H9 (cell line): Measurements from ENCODE around the gene SPTY2D1. TPM values are rescaled to one million over a fixed set of nuclear protein-coding genes. Genes with fewer than 3 reads are reported as not detected.

Experiments used
- DNase-seq: peaks from one replicate; pipeline ENCODE4 v3.0.0-alpha.2; 2017
- H2AFZ ChIP-seq: one replicate; pipeline ENCODE4 v1.6.1; 2013; ENCODE audit warnings: mild to moderate bottlenecking, low read length, control low read depth, moderate library complexity
- H2AK5ac ChIP-seq: 2 replicates; pipeline ENCODE4 v1.6.1; 2013; ENCODE audit warnings: low read length, control low read depth, mixed read lengths; ENCODE audit not compliant: insufficient read length
- H2BK120ac ChIP-seq: one replicate; pipeline ENCODE4 v1.6.1; 2013; ENCODE audit warnings: low read depth, mild to moderate bottlenecking, low read length, control low read depth, inconsistent platforms; ENCODE audit not compliant: poor library complexity, severe bottlenecking
- H2BK12ac ChIP-seq: 2 replicates; pipeline ENCODE4 v1.6.1; 2013; ENCODE audit warnings: low read length, control low read depth, mixed read lengths, low read depth; ENCODE audit not compliant: insufficient read length
- H2BK15ac ChIP-seq: 2 replicates; pipeline ENCODE4 v1.6.1; 2013; ENCODE audit warnings: low read depth, low read length, control low read depth
- H2BK20ac ChIP-seq: one replicate; pipeline ENCODE4 v1.6.1; 2013; ENCODE audit warnings: low read depth, mild to moderate bottlenecking, low read length, control low read depth, inconsistent platforms; ENCODE audit not compliant: poor library complexity, severe bottlenecking
- H2BK5ac ChIP-seq: 2 replicates; pipeline ENCODE4 v1.6.1; 2013; ENCODE audit warnings: low read length, control low read depth, mixed read lengths; ENCODE audit not compliant: insufficient read length
- H3K14ac ChIP-seq: 2 replicates; pipeline ENCODE4 v1.6.1; 2013; ENCODE audit warnings: low read length, control low read depth; ENCODE audit not compliant: insufficient read depth
- H3K18ac ChIP-seq: 2 replicates; pipeline ENCODE4 v1.6.1; 2013; ENCODE audit warnings: low read depth, mild to moderate bottlenecking, mixed read lengths, low read length, control low read depth; ENCODE audit not compliant: insufficient read length
- H3K23ac ChIP-seq: 2 replicates; pipeline ENCODE4 v1.6.1; 2013; ENCODE audit warnings: low read length, control low read depth, mixed read lengths, low read depth; ENCODE audit not compliant: insufficient read length
- H3K23me2 ChIP-seq: 2 replicates; pipeline ENCODE4 v1.6.1; 2013; ENCODE audit warnings: low read depth, mild to moderate bottlenecking, mixed read lengths, low read length, control low read depth; ENCODE audit not compliant: insufficient read length, poor library complexity, severe bottlenecking
- H3K27ac ChIP-seq: 2 replicates; pipeline ENCODE4 v1.5.1; 2013; ENCODE audit warnings: low read length, control low read depth, mixed read lengths, low read depth; ENCODE audit not compliant: insufficient read length
- H3K27me3 ChIP-seq: 2 replicates; pipeline ENCODE4 v1.6.1; 2013; ENCODE audit warnings: low read length, control low read depth, inconsistent platforms; ENCODE audit not compliant: insufficient read depth
- H3K4ac ChIP-seq: 2 replicates; pipeline ENCODE4 v1.6.1; 2013; ENCODE audit warnings: low read depth, mild to moderate bottlenecking, control low read depth, inconsistent platforms, low read length, moderate library complexity
- H3K4me1 ChIP-seq: 2 replicates; pipeline ENCODE4 v1.6.1; 2013; ENCODE audit warnings: low read length, control low read depth, inconsistent platforms; ENCODE audit not compliant: insufficient read depth
- H3K4me2 ChIP-seq: 2 replicates; pipeline ENCODE4 v1.6.1; 2013; ENCODE audit warnings: low read length, control low read depth, mixed read lengths; ENCODE audit not compliant: insufficient read length, insufficient read depth
- H3K56ac ChIP-seq: 2 replicates; pipeline ENCODE4 v1.6.1; 2013; ENCODE audit warnings: low read depth, mild to moderate bottlenecking, mixed read lengths, low read length, control low read depth; ENCODE audit not compliant: insufficient read length
- H3K79me1 ChIP-seq: 2 replicates; pipeline ENCODE4 v1.6.1; 2013; ENCODE audit warnings: low read depth, mild to moderate bottlenecking, moderate library complexity, low read length, control low read depth, inconsistent platforms; ENCODE audit not compliant: insufficient read depth, poor library complexity, severe bottlenecking
- H3K79me2 ChIP-seq: 2 replicates; pipeline ENCODE4 v1.6.1; 2013; ENCODE audit warnings: low read length, control low read depth, inconsistent platforms; ENCODE audit not compliant: insufficient read depth
- H3K9ac ChIP-seq: 2 replicates; pipeline ENCODE4 v1.6.1; 2013; ENCODE audit warnings: low read length, control low read depth, mixed read lengths; ENCODE audit not compliant: insufficient read length; ENCODE audit errors: extremely low read depth
- H3K9me3 ChIP-seq: one replicate; pipeline ENCODE4 v1.6.1; 2013; ENCODE audit warnings: low read depth, low read length, inconsistent platforms; ENCODE audit not compliant: control insufficient read depth
- H3T11ph ChIP-seq: one replicate; pipeline ENCODE4 v1.6.1; 2013; ENCODE audit warnings: mild to moderate bottlenecking, low read length, control low read depth, inconsistent platforms
- H4K20me1 ChIP-seq: one replicate; pipeline ENCODE4 v1.6.1; 2013; ENCODE audit not compliant: control insufficient read depth, insufficient read length, insufficient read depth
- H4K5ac ChIP-seq: 2 replicates; pipeline ENCODE4 v1.6.1; 2013; ENCODE audit warnings: low read depth, mild to moderate bottlenecking, mixed read lengths, low read length, control low read depth; ENCODE audit not compliant: insufficient read length
- H4K8ac ChIP-seq: replicated peaks from 2 replicates; pipeline ENCODE4 v1.6.1; 2013; ENCODE audit warnings: low read length, control low read depth, mixed read lengths, low read depth; ENCODE audit not compliant: insufficient read length
- H4K91ac ChIP-seq: 2 replicates; pipeline ENCODE4 v1.6.1; 2013; ENCODE audit warnings: low read depth, mild to moderate bottlenecking, moderate library complexity, mixed read lengths, low read length, control low read depth; ENCODE audit not compliant: insufficient read length
- H3K27ac Mint-ChIP-seq, 3 experiments: 2 replicates in 2 of 3; 3 replicates in 1 of 3; pipeline ENCODE4 v1.8.0; 2020 to 2021; ENCODE audit warnings: mixed read lengths in 3 of 3, mild to moderate bottlenecking in 1 of 3, moderate library complexity in 1 of 3
- H3K27me3 Mint-ChIP-seq: 2 replicates; pipeline ENCODE4 v1.8.0; 2021; ENCODE audit warnings: low read depth, mild to moderate bottlenecking, moderate library complexity, mixed read lengths
- H3K36me3 Mint-ChIP-seq, 3 experiments: 2 replicates in 2 of 3; 3 replicates in 1 of 3; pipeline ENCODE4 v1.8.0; 2020 to 2021; ENCODE audit warnings: low read depth in 3 of 3, mixed read lengths in 3 of 3; ENCODE audit not compliant: insufficient read depth in 1 of 3
- H3K4me1 Mint-ChIP-seq, 2 experiments: 2 replicates each; pipeline ENCODE4 v1.8.0; 2020; ENCODE audit warnings: mixed read lengths in 2 of 2
- H3K4me3 Mint-ChIP-seq, 2 experiments: 2 replicates in 1 of 2; 3 replicates in 1 of 2; pipeline ENCODE4 v1.8.0; 2020 to 2021; ENCODE audit warnings: mild to moderate bottlenecking in 2 of 2, mixed read lengths in 2 of 2, moderate library complexity in 1 of 2
- H3K9me3 Mint-ChIP-seq, 2 experiments: 2 replicates in 1 of 2; 3 replicates in 1 of 2; pipeline ENCODE4 v1.8.0; 2020; ENCODE audit warnings: mild to moderate bottlenecking in 2 of 2, mixed read lengths in 2 of 2, moderate library complexity in 1 of 2
- CTCF ChIP-seq: fragments of 200-600 bp; sonication (generic); conservative IDR thresholded peaks from 3 replicates; pipeline ENCODE4 v1.8.0; 2021; ENCODE audit warnings: antibody characterized with exemption, mild to moderate bottlenecking
- total RNA-seq: library from RNA; stranded (reverse); gene quantifications from 2 replicates; pipeline ENCODE4 v1.2.1, GENCODE V29; 2021

Gene SPTY2D1
- total RNA-seq, 1 experiment from 2014 or later, result 15.9 TPM

- Histone ChIP-seq H3K4me2 (no peak overlapping the region), H2BK120ac (no peak overlapping the region), H2AFZ (no peak overlapping the region), H3K56ac (no peak overlapping the region), H3K79me1 (no peaks in the 10 kb centered on the region), H4K5ac (no peak overlapping the region), H2BK20ac (no peak overlapping the region), H3K9ac (no peak overlapping the region), H3K18ac (no peak overlapping the region), H2AK5ac (no peak overlapping the region), H3K23ac (no peak overlapping the region), H3K27me3 (no peaks in the 10 kb centered on the region), H2BK15ac (no peak overlapping the region), H3K14ac (no peak overlapping the region), H2BK12ac (no peak overlapping the region), H4K91ac (no peak overlapping the region), H3K27ac (no peak overlapping the region), H3T11ph (no peak overlapping the region), H2BK5ac (no peak overlapping the region), H4K20me1 (no peaks in the 10 kb centered on the region), H3K4ac (no peak overlapping the region), H3K9me3 (no peaks in the 10 kb centered on the region), H3K23me2 (no peaks in the 10 kb centered on the region), H3K79me2 (no peaks in the 10 kb centered on the region), H4K8ac (no peak overlapping the region), H3K4me1 (no peaks in the 10 kb centered on the region)
- Mint-ChIP-seq H3K4me3 (no peak overlapping the region), H3K27ac (no peak overlapping the region; a peak in 1 of 7 replicates), H3K36me3 (no peaks in the 10 kb centered on the region), H3K27me3 (no peaks in the 10 kb centered on the region), H3K9me3 (no peaks in the 10 kb centered on the region), H3K4me1 (peaks cover 6 to 7% of the 10 kb centered on the region in 2 experiments; a peak in 2 of 4 replicates)
- no peak for TF ChIP-seq CTCF
- no peak for DNase-seq
Observed at GRCh38 chr11:18564149-18564548, 70.0 kb downstream of the SPTY2D1 start.
